Measurements from ENCODE around the gene SAT1. TPM values are rescaled to one million over a fixed set of nuclear protein-coding genes. Genes with fewer than 3 reads are reported as not detected.
"Not testable (repeated sequence)": the region's sequence is repeated elsewhere in the genome, so short reads cannot be mapped to it uniquely, and the experiment has no call there.

SAT1 gene
- total and polyA plus RNA-seq, 8 donors = 51.1 to 376 (median 150) TPM

- Histone ChIP-seq H3K4me3 (no peak overlapping the region), H3K27ac (no peak overlapping the region), H3K4me1 (no peaks in the 10 kb centered on the region), H3K9me3 (no peaks in the 10 kb centered on the region), H3K36me3 (no peaks in the 10 kb centered on the region), H3K27me3 (peaks cover 0 to 3% (median 0%) of the 10 kb centered on the region in 4 donors)
- ATAC-seq (no peak), FAIRE-seq (no peak), DNase-seq (no peak)
- TF ChIP-seq CTCF (IDR thresholded peaks at IDR 0.05) = no peak
- WGBS, 2 donors = 76 to 88% methylated on average over 5 of the region's 5 CpGs
- intact Hi-C loops (cut with DNase I) = no loop called here
Observed at GRCh38 chrX:23765449-23765848, 17.5 kb upstream of the SAT1 start.

- H3K27me3 ChIP-seq = peaks cover 0 to 3% (median 0%) of the 10 kb centered on the region in 4 donors
- no peaks in the 10 kb centered on the region for H3K36me3 ChIP-seq
- DNase-seq (peak in 1 of 6 donors; percentile 51), ATAC-seq (no peak), FAIRE-seq (no peak)
- H3K9me3 ChIP-seq = no peaks in the 10 kb centered on the region
- 88 to 89% methylated on average over 16 of the region's 16 CpGs for WGBS, 2 donors
- no peaks in the 10 kb centered on the region for H3K4me1 ChIP-seq
- H3K27ac ChIP-seq = no peak overlapping the region
- intact Hi-C loops (cut with DNase I) = no loop called here
- TF ChIP-seq CTCF (IDR thresholded peaks at IDR 0.05) = no peak
- H3K4me3 ChIP-seq = no peak overlapping the region
Observed at GRCh38 chrX:23765868-23766267, 17.1 kb upstream of the SAT1 start.

GRCh38 chrX:23766650-23767551 is 16.1 kb upstream of the SAT1 start:
- Histone ChIP-seq H3K9me3 (no peaks in the 10 kb centered on the region), H3K27ac (no peak overlapping the region), H3K27me3 (peaks cover 0 to 3% (median 0%) of the 10 kb centered on the region in 4 donors), H3K4me3 (no peak overlapping the region), H3K4me1 (no peaks in the 10 kb centered on the region), H3K36me3 (no peaks in the 10 kb centered on the region)
- DNase-seq = peak in 1 of 6 donors; percentile 69
- ATAC-seq = peak; percentile 41 to 64 (median 56)
- intact Hi-C loops (cut with DNase I) = no loop called here
- TF ChIP-seq CTCF (IDR thresholded peaks at IDR 0.05) = no peak
- WGBS, 2 donors = 62 to 68% methylated on average over 28 of the region's 28 CpGs
- FAIRE-seq = no peak

- FAIRE-seq = no peak
Observed at GRCh38 chrX:23770142-23770541, 12.8 kb upstream of the SAT1 start.

GRCh38 chrX:23771086-23771485 is 11.9 kb upstream of the SAT1 start:
- WGBS, 2 donors = 88 to 91% methylated on average over 7 of the region's 7 CpGs
- H3K36me3 ChIP-seq, H3K4me1 ChIP-seq, ATAC-seq, H3K4me3 ChIP-seq, DNase-seq, H3K27me3 ChIP-seq, H3K9me3 ChIP-seq, FAIRE-seq, H3K27ac ChIP-seq: not testable (repeated sequence)
- intact Hi-C loops (cut with DNase I) = loop anchor here in 1 of 3 donors (10.0 kb wide), 1 partner anchor 134 kb away; the partner anchor contains the start of genes APOO and CXorf58

More at GRCh38 chrX:23770142-23770541, 12.8 kb upstream of the SAT1 start:
- 77 to 81% methylated on average over 2 of the region's 2 CpGs for WGBS, 2 donors
- no peak for ATAC-seq
- no peaks in the 10 kb centered on the region for H3K9me3 ChIP-seq
- no peak overlapping the region for H3K27ac ChIP-seq
- H3K4me1 ChIP-seq = no peaks in the 10 kb centered on the region
- no peaks in the 10 kb centered on the region for H3K27me3 ChIP-seq
- no peak for TF ChIP-seq CTCF (IDR thresholded peaks at IDR 0.05)
- no peak overlapping the region for H3K4me3 ChIP-seq
- no peak for DNase-seq
- H3K36me3 ChIP-seq = no peaks in the 10 kb centered on the region
- intact Hi-C loops (cut with DNase I) = loop anchor here in 1 of 3 donors (10.0 kb wide), 1 partner anchor 135 kb away; the partner anchor contains the start of genes APOO and CXorf58

Measured in pancreas (tissue), 10 donors.